Neural cell (in vitro differentiated cells): ENCODE measurements around the gene KIF16B. TPM values are rescaled to one million over a fixed set of nuclear protein-coding genes. Genes with fewer than 3 reads are reported as not detected.

Experiments used
- H2AFZ ChIP-seq: fragments of 200-600, 300-800 bp; sonication (generic), shearing (Covaris generic); 2 replicates; pipeline ENCODE4 v1.6.0; 2014; ENCODE audit warnings: low read depth, mild to moderate bottlenecking, antibody characterized with exemption, low read length, moderate library complexity
- H3F3A ChIP-seq: fragments of 200-600 bp; shearing (Covaris generic); 2 replicates; pipeline ENCODE4 v1.6.1; 2016; ENCODE audit warnings: mild to moderate bottlenecking, moderate library complexity, mixed read lengths, antibody characterized with exemption, low read length; ENCODE audit not compliant: insufficient read depth, poor library complexity, severe bottlenecking
- H3K27ac ChIP-seq: fragments of 200-600, 300-800 bp; sonication (generic), shearing (Covaris generic); 2 replicates; pipeline ENCODE4 v1.5.1; 2014; ENCODE audit warnings: mild to moderate bottlenecking, low read length, moderate library complexity
- H3K27me3 ChIP-seq: fragments of 300-800, 200-600 bp; sonication (generic), shearing (Covaris generic); 2 replicates; pipeline ENCODE4 v1.6.0; 2014; ENCODE audit warnings: mild to moderate bottlenecking, low read depth, low read length, moderate library complexity; ENCODE audit not compliant: insufficient read depth
- H3K36me3 ChIP-seq: fragments of 300-800, 200-600 bp; sonication (generic), shearing (Covaris generic); 2 replicates; pipeline ENCODE4 v1.5.1; 2014; ENCODE audit warnings: mild to moderate bottlenecking, antibody characterized with exemption, low read length, moderate library complexity; ENCODE audit not compliant: insufficient read depth
- H3K4me2 ChIP-seq: fragments of 300-800, 200-600 bp; sonication (generic), shearing (Covaris generic); 2 replicates; pipeline ENCODE4 v1.6.0; 2014; ENCODE audit warnings: mild to moderate bottlenecking, low read length
- H3K4me3 ChIP-seq: fragments of 300-800, 200-600 bp; sonication (generic), shearing (Covaris generic); 2 replicates; pipeline ENCODE4 v1.5.1; 2014; ENCODE audit warnings: mild to moderate bottlenecking, low read length, moderate library complexity
- H3K79me2 ChIP-seq: fragments of 200-600 bp; shearing (Covaris generic); replicated peaks from 2 replicates; pipeline ENCODE4 v1.6.0; 2014; ENCODE audit warnings: mild to moderate bottlenecking, low read length, moderate library complexity; ENCODE audit not compliant: insufficient read depth
- H3K9ac ChIP-seq: fragments of 300-800, 200-600 bp; sonication (generic), shearing (Covaris generic); 2 replicates; pipeline ENCODE4 v1.6.1; 2016; ENCODE audit warnings: mild to moderate bottlenecking, low read length, mixed read lengths
- H3K9me2 ChIP-seq: fragments of 200-600 bp; shearing (Covaris generic); 2 replicates; pipeline ENCODE4 v1.6.1; 2016; ENCODE audit warnings: mild to moderate bottlenecking, low read length, mixed read lengths; ENCODE audit not compliant: insufficient read depth
- H3K9me3 ChIP-seq: fragments of 200-600, 300-800 bp; sonication (generic), shearing (Covaris generic); 2 replicates; pipeline ENCODE4 v1.6.1; 2016; ENCODE audit warnings: mild to moderate bottlenecking, mixed run types, low read length, moderate library complexity, mixed read lengths
- H4K20me1 ChIP-seq: fragments of 200-600 bp; shearing (Covaris generic); 2 replicates; pipeline ENCODE4 v1.6.1; 2016; ENCODE audit warnings: mild to moderate bottlenecking, mixed run types; ENCODE audit not compliant: insufficient read depth
- CTCF ChIP-seq: fragments of 450-650 bp; IDR thresholded peaks from 2 replicates; pipeline ENCODE4 v1.5.1; 2014; ENCODE audit warnings: antibody characterized with exemption, mild to moderate bottlenecking, moderate library complexity; ENCODE audit not compliant: poor library complexity, severe bottlenecking
- EP300 ChIP-seq: fragments of 450-650 bp; conservative IDR thresholded peaks from 2 replicates; pipeline ENCODE4 v1.6.1; 2014; ENCODE audit warnings: antibody characterized with exemption, mild to moderate bottlenecking, moderate library complexity; ENCODE audit not compliant: poor library complexity, severe bottlenecking
- EZH2 ChIP-seq: fragments of 200-600, 300-800 bp; shearing (Covaris generic), sonication (generic); IDR thresholded peaks from 2 replicates; pipeline ENCODE4 v1.6.1; 2014; ENCODE audit warnings: antibody characterized with exemption, low read length, borderline replicate concordance, mild to moderate bottlenecking; ENCODE audit not compliant: insufficient read depth, poor library complexity, severe bottlenecking
- MXI1 ChIP-seq: fragments of 450-650 bp; conservative IDR thresholded peaks from 2 replicates; pipeline ENCODE4 v1.6.1; 2014; ENCODE audit warnings: antibody characterized with exemption, mild to moderate bottlenecking; ENCODE audit not compliant: poor library complexity, severe bottlenecking
- POLR2AphosphoS5 ChIP-seq: IDR thresholded peaks from 2 replicates; pipeline ENCODE4 v1.6.1; 2012
- RAD21 ChIP-seq: fragments of 450-650 bp; conservative IDR thresholded peaks from 2 replicates; pipeline ENCODE4 v1.6.1; 2014; ENCODE audit warnings: antibody characterized with exemption, mild to moderate bottlenecking, moderate library complexity
- REST ChIP-seq: IDR thresholded peaks from 2 replicates; pipeline ENCODE4 v1.6.1; 2012; ENCODE audit warnings: borderline replicate concordance
- SMC3 ChIP-seq: fragments of 450-650 bp; conservative IDR thresholded peaks from 2 replicates; pipeline ENCODE4 v1.6.1; 2014; ENCODE audit warnings: antibody characterized with exemption, mild to moderate bottlenecking, moderate library complexity; ENCODE audit not compliant: poor library complexity
- TAF1 ChIP-seq: IDR thresholded peaks from 2 replicates; pipeline ENCODE4 v1.6.1; 2012; ENCODE audit warnings: low read depth
- polyA plus RNA-seq: library from polyadenylated mRNA; depleted of rRNA; stranded (reverse); fragments of >200 nt; gene quantifications from 2 replicates; pipeline ENCODE4 v1.2.3, GENCODE V29; 2014

KIF16B gene
- polyA plus RNA-seq, 1 donor from 2014 or later: 3.8 TPM

- Histone ChIP-seq H3K4me2 (no peak overlapping the region), H3K27ac (no peak overlapping the region), H3K9ac (no peak overlapping the region), H3K79me2 (no peaks in the 10 kb centered on the region), H3K36me3 (no peaks in the 10 kb centered on the region), H3K9me3 (no peaks in the 10 kb centered on the region), H2AFZ (no peak overlapping the region), H4K20me1 (no peaks in the 10 kb centered on the region), H3K27me3 (no peaks in the 10 kb centered on the region), H3K4me3 (no peak overlapping the region), H3F3A (no peaks in the 10 kb centered on the region), H3K9me2 (no peaks in the 10 kb centered on the region)
- TF ChIP-seq CTCF (no peak), EZH2 (no peak), REST (no peak), SMC3 (no peak), POLR2AphosphoS5 (no peak)
These were observed 282.9 kb downstream of the KIF16B start for GRCh38 chr20:16290358-16290757.

GRCh38 chr20:16287776-16288175 lies 285.5 kb downstream of the KIF16B start:
- no peak overlapping the region for H2AFZ ChIP-seq
- no peak overlapping the region for H3K9ac ChIP-seq
- H3K36me3 ChIP-seq: no peaks in the 10 kb centered on the region
- H3K9me3 ChIP-seq: no peaks in the 10 kb centered on the region
- TF ChIP-seq POLR2AphosphoS5 (no peak), CTCF (no peak), SMC3 (no peak), REST (no peak), TAF1 (no peak), EP300 (no peak), MXI1 (no peak), EZH2 (no peak), RAD21 (no peak)
- H3K27me3 ChIP-seq: no peaks in the 10 kb centered on the region
- no peak overlapping the region for H3K4me3 ChIP-seq
- H3F3A ChIP-seq: no peaks in the 10 kb centered on the region
- no peaks in the 10 kb centered on the region for H4K20me1 ChIP-seq
- no peak overlapping the region for H3K27ac ChIP-seq
- no peaks in the 10 kb centered on the region for H3K9me2 ChIP-seq
- no peak overlapping the region for H3K4me2 ChIP-seq
- no peaks in the 10 kb centered on the region for H3K79me2 ChIP-seq
